ENCODE data around the gene GARIN5A. TPM values are rescaled to one million over a fixed set of nuclear protein-coding genes. Genes with fewer than 3 reads are reported as not detected.

GARIN5A gene
- total and polyA plus RNA-seq, 12 donors, result 1.2 to 4.3 (median 1.9) TPM

GRCh38 chr19:50488389-50489194 lies 11.9 kb upstream of the GARIN5A start:
- Histone ChIP-seq H3K27ac (peak overlapping the region in 1 of 10 donors; percentile 47), H3K4me1 (peaks cover 0 to 18% (median 0%) of the 10 kb centered on the region in 9 donors), H3K36me3 (peaks cover 0 to 17% (median 0%) of the 10 kb centered on the region in 9 donors), H3K9me3 (peaks cover 0 to 9% (median 0%) of the 10 kb centered on the region in 11 donors), H3K27me3 (peaks cover 0 to 4% (median 0%) of the 10 kb centered on the region in 7 donors), H3K4me3 (no peak overlapping the region)
- TF ChIP-seq CTCF (IDR thresholded peaks at IDR 0.05), result no peak
- intact Hi-C loops (cut with DNase I), result no loop called here
- ATAC-seq, result no peak
- WGBS, 2 donors, result 42 to 47% methylated on average over 13 of the region's 13 CpGs
- DNase-seq, result no peak

- no peak for ATAC-seq
- peaks cover 0 to 4% (median 0%) of the 10 kb centered on the region in 7 donors for H3K27me3 ChIP-seq
- H3K4me3 ChIP-seq, result no peak overlapping the region
- peaks cover 0 to 16% (median 0%) of the 10 kb centered on the region in 9 donors for H3K4me1 ChIP-seq
- TF ChIP-seq CTCF (IDR thresholded peaks at IDR 0.05), result peak in 8 of 9 donors; percentile 29 to 53 (median 38)
- peaks cover 0 to 32% (median 0%) of the 10 kb centered on the region in 9 donors for H3K36me3 ChIP-seq
- DNase-seq, result no peak
- WGBS, 2 donors, result 74 to 77% methylated on average over 18 of the region's 18 CpGs
- peaks cover 0 to 9% (median 0%) of the 10 kb centered on the region in 11 donors for H3K9me3 ChIP-seq
- no peak overlapping the region for H3K27ac ChIP-seq
- intact Hi-C loops (cut with DNase I), result no loop called here
These were observed 10.3 kb upstream of the GARIN5A start for GRCh38 chr19:50486823-50487515.

- peaks cover 0 to 7% (median 0%) of the 10 kb centered on the region in 9 donors for H3K4me1 ChIP-seq
- DNase-seq (no peak), ATAC-seq (no peak)
- TF ChIP-seq CTCF (IDR thresholded peaks at IDR 0.05), result no peak
- intact Hi-C loops (cut with DNase I), result no loop called here
- peaks cover 0 to 4% (median 0%) of the 10 kb centered on the region in 7 donors for H3K27me3 ChIP-seq
- peaks cover 0 to 48% (median 8%) of the 10 kb centered on the region in 9 donors for H3K36me3 ChIP-seq
- peaks cover 0 to 5% (median 0%) of the 10 kb centered on the region in 11 donors for H3K9me3 ChIP-seq
- no peak overlapping the region for H3K27ac ChIP-seq
- 69 to 74% methylated on average over 10 of the region's 10 CpGs for WGBS, 2 donors
- H3K4me3 ChIP-seq, result no peak overlapping the region
These were observed 8.8 kb upstream of the GARIN5A start for GRCh38 chr19:50485284-50485955.

- DNase-seq, result no peak
- TF ChIP-seq CTCF (IDR thresholded peaks at IDR 0.05), result no peak
- no peak for ATAC-seq
- WGBS, 2 donors, result 63 to 68% methylated on average over 10 of the region's 10 CpGs
- intact Hi-C loops (cut with DNase I), result no loop called here
- Histone ChIP-seq H3K9me3 (peaks cover 0 to 5% (median 0%) of the 10 kb centered on the region in 11 donors), H3K36me3 (peaks cover 0 to 72% (median 19%) of the 10 kb centered on the region in 9 donors), H3K4me1 (peaks cover 0 to 19% (median 9%) of the 10 kb centered on the region in 9 donors), H3K27ac (no peak overlapping the region), H3K27me3 (peaks cover 0 to 4% (median 0%) of the 10 kb centered on the region in 7 donors), H3K4me3 (no peak overlapping the region)
These were observed 6.3 kb upstream of the GARIN5A start for GRCh38 chr19:50482916-50483315.
